H9 (cell line): ENCODE data around the gene WDR31. TPM values are rescaled to one million over a fixed set of nuclear protein-coding genes. Genes with fewer than 3 reads are reported as not detected.
A peak's percentile ranks its signal among the peaks of the same experiment; 100 is the strongest.

Source experiments
- DNase-seq: peaks from one replicate; pipeline ENCODE4 v3.0.0-alpha.2; 2017
- H2AFZ ChIP-seq: one replicate; pipeline ENCODE4 v1.6.1; 2013; ENCODE audit warnings: mild to moderate bottlenecking, low read length, control low read depth, moderate library complexity
- H2AK5ac ChIP-seq: 2 replicates; pipeline ENCODE4 v1.6.1; 2013; ENCODE audit warnings: low read length, control low read depth, mixed read lengths; ENCODE audit not compliant: insufficient read length
- H2BK120ac ChIP-seq: one replicate; pipeline ENCODE4 v1.6.1; 2013; ENCODE audit warnings: low read depth, mild to moderate bottlenecking, low read length, control low read depth, inconsistent platforms; ENCODE audit not compliant: poor library complexity, severe bottlenecking
- H2BK12ac ChIP-seq: 2 replicates; pipeline ENCODE4 v1.6.1; 2013; ENCODE audit warnings: low read length, control low read depth, mixed read lengths, low read depth; ENCODE audit not compliant: insufficient read length
- H2BK15ac ChIP-seq: 2 replicates; pipeline ENCODE4 v1.6.1; 2013; ENCODE audit warnings: low read depth, low read length, control low read depth
- H2BK20ac ChIP-seq: one replicate; pipeline ENCODE4 v1.6.1; 2013; ENCODE audit warnings: low read depth, mild to moderate bottlenecking, low read length, control low read depth, inconsistent platforms; ENCODE audit not compliant: poor library complexity, severe bottlenecking
- H2BK5ac ChIP-seq: 2 replicates; pipeline ENCODE4 v1.6.1; 2013; ENCODE audit warnings: low read length, control low read depth, mixed read lengths; ENCODE audit not compliant: insufficient read length
- H3K14ac ChIP-seq: 2 replicates; pipeline ENCODE4 v1.6.1; 2013; ENCODE audit warnings: low read length, control low read depth; ENCODE audit not compliant: insufficient read depth
- H3K18ac ChIP-seq: 2 replicates; pipeline ENCODE4 v1.6.1; 2013; ENCODE audit warnings: low read depth, mild to moderate bottlenecking, mixed read lengths, low read length, control low read depth; ENCODE audit not compliant: insufficient read length
- H3K23ac ChIP-seq: 2 replicates; pipeline ENCODE4 v1.6.1; 2013; ENCODE audit warnings: low read length, control low read depth, mixed read lengths, low read depth; ENCODE audit not compliant: insufficient read length
- H3K23me2 ChIP-seq: 2 replicates; pipeline ENCODE4 v1.6.1; 2013; ENCODE audit warnings: low read depth, mild to moderate bottlenecking, mixed read lengths, low read length, control low read depth; ENCODE audit not compliant: insufficient read length, poor library complexity, severe bottlenecking
- H3K27ac ChIP-seq: 2 replicates; pipeline ENCODE4 v1.5.1; 2013; ENCODE audit warnings: low read length, control low read depth, mixed read lengths, low read depth; ENCODE audit not compliant: insufficient read length
- H3K27me3 ChIP-seq: 2 replicates; pipeline ENCODE4 v1.6.1; 2013; ENCODE audit warnings: low read length, control low read depth, inconsistent platforms; ENCODE audit not compliant: insufficient read depth
- H3K4ac ChIP-seq: 2 replicates; pipeline ENCODE4 v1.6.1; 2013; ENCODE audit warnings: low read depth, mild to moderate bottlenecking, control low read depth, inconsistent platforms, low read length, moderate library complexity
- H3K4me1 ChIP-seq: 2 replicates; pipeline ENCODE4 v1.6.1; 2013; ENCODE audit warnings: low read length, control low read depth, inconsistent platforms; ENCODE audit not compliant: insufficient read depth
- H3K4me2 ChIP-seq: 2 replicates; pipeline ENCODE4 v1.6.1; 2013; ENCODE audit warnings: low read length, control low read depth, mixed read lengths; ENCODE audit not compliant: insufficient read length, insufficient read depth
- H3K56ac ChIP-seq: 2 replicates; pipeline ENCODE4 v1.6.1; 2013; ENCODE audit warnings: low read depth, mild to moderate bottlenecking, mixed read lengths, low read length, control low read depth; ENCODE audit not compliant: insufficient read length
- H3K79me1 ChIP-seq: 2 replicates; pipeline ENCODE4 v1.6.1; 2013; ENCODE audit warnings: low read depth, mild to moderate bottlenecking, moderate library complexity, low read length, control low read depth, inconsistent platforms; ENCODE audit not compliant: insufficient read depth, poor library complexity, severe bottlenecking
- H3K79me2 ChIP-seq: 2 replicates; pipeline ENCODE4 v1.6.1; 2013; ENCODE audit warnings: low read length, control low read depth, inconsistent platforms; ENCODE audit not compliant: insufficient read depth
- H3K9ac ChIP-seq: 2 replicates; pipeline ENCODE4 v1.6.1; 2013; ENCODE audit warnings: low read length, control low read depth, mixed read lengths; ENCODE audit not compliant: insufficient read length; ENCODE audit errors: extremely low read depth
- H3K9me3 ChIP-seq: one replicate; pipeline ENCODE4 v1.6.1; 2013; ENCODE audit warnings: low read depth, low read length, inconsistent platforms; ENCODE audit not compliant: control insufficient read depth
- H3T11ph ChIP-seq: one replicate; pipeline ENCODE4 v1.6.1; 2013; ENCODE audit warnings: mild to moderate bottlenecking, low read length, control low read depth, inconsistent platforms
- H4K20me1 ChIP-seq: one replicate; pipeline ENCODE4 v1.6.1; 2013; ENCODE audit not compliant: control insufficient read depth, insufficient read length, insufficient read depth
- H4K5ac ChIP-seq: 2 replicates; pipeline ENCODE4 v1.6.1; 2013; ENCODE audit warnings: low read depth, mild to moderate bottlenecking, mixed read lengths, low read length, control low read depth; ENCODE audit not compliant: insufficient read length
- H4K8ac ChIP-seq: replicated peaks from 2 replicates; pipeline ENCODE4 v1.6.1; 2013; ENCODE audit warnings: low read length, control low read depth, mixed read lengths, low read depth; ENCODE audit not compliant: insufficient read length
- H4K91ac ChIP-seq: 2 replicates; pipeline ENCODE4 v1.6.1; 2013; ENCODE audit warnings: low read depth, mild to moderate bottlenecking, moderate library complexity, mixed read lengths, low read length, control low read depth; ENCODE audit not compliant: insufficient read length
- H3K27ac Mint-ChIP-seq, 3 experiments: 2 replicates in 2 of 3; 3 replicates in 1 of 3; pipeline ENCODE4 v1.8.0; 2020 to 2021; ENCODE audit warnings: mixed read lengths in 3 of 3, mild to moderate bottlenecking in 1 of 3, moderate library complexity in 1 of 3
- H3K27me3 Mint-ChIP-seq: 2 replicates; pipeline ENCODE4 v1.8.0; 2021; ENCODE audit warnings: low read depth, mild to moderate bottlenecking, moderate library complexity, mixed read lengths
- H3K36me3 Mint-ChIP-seq, 3 experiments: 2 replicates in 2 of 3; 3 replicates in 1 of 3; pipeline ENCODE4 v1.8.0; 2020 to 2021; ENCODE audit warnings: low read depth in 3 of 3, mixed read lengths in 3 of 3; ENCODE audit not compliant: insufficient read depth in 1 of 3
- H3K4me1 Mint-ChIP-seq, 2 experiments: 2 replicates each; pipeline ENCODE4 v1.8.0; 2020; ENCODE audit warnings: mixed read lengths in 2 of 2
- H3K4me3 Mint-ChIP-seq, 2 experiments: 2 replicates in 1 of 2; 3 replicates in 1 of 2; pipeline ENCODE4 v1.8.0; 2020 to 2021; ENCODE audit warnings: mild to moderate bottlenecking in 2 of 2, mixed read lengths in 2 of 2, moderate library complexity in 1 of 2
- H3K9me3 Mint-ChIP-seq, 2 experiments: 2 replicates in 1 of 2; 3 replicates in 1 of 2; pipeline ENCODE4 v1.8.0; 2020; ENCODE audit warnings: mild to moderate bottlenecking in 2 of 2, mixed read lengths in 2 of 2, moderate library complexity in 1 of 2
- WGBS: extraction: QIAGEN DNeasy Blood & Tissue Kit; methylation state at CpG from one replicate; pipeline ENCODE4 v1.1.7; 2013; ENCODE audit warnings: missing lambda C conversion rate, low lambda C conversion rate, mixed read lengths; ENCODE audit not compliant: insufficient read length; ENCODE audit errors: extremely low coverage; 5-methylcytosine and 5-hydroxymethylcytosine counted together
- total RNA-seq: library from RNA; stranded (reverse); gene quantifications from 2 replicates; pipeline ENCODE4 v1.2.1, GENCODE V29; 2021
- TF ChIP-seq, protein P1 (sequence below): fragments of 200-600 bp; sonication (generic); conservative IDR thresholded peaks from 3 replicates; pipeline ENCODE4 v1.8.0; 2021; ENCODE audit warnings: antibody characterized with exemption, mild to moderate bottlenecking

Gene WDR31
- total RNA-seq, 1 experiment from 2014 or later: 0.72 TPM

GRCh38 chr9:113375057-113376023 lies 35.3 kb upstream of the WDR31 start:
- H3K18ac ChIP-seq: no peak overlapping the region
- no peaks in the 10 kb centered on the region for H3K9me3 ChIP-seq
- no peaks in the 10 kb centered on the region for H3K27me3 ChIP-seq
- no peak overlapping the region for H3K27ac ChIP-seq
- no peak overlapping the region for H4K8ac ChIP-seq
- Mint-ChIP-seq H3K9me3 (no peaks in the 10 kb centered on the region), H3K27me3 (no peaks in the 10 kb centered on the region), H3K27ac (no peak overlapping the region; a peak in 1 of 7 replicates), H3K4me3 (peak overlapping the region; percentile 88 to 96), H3K4me1 (peaks cover 6 to 23% of the 10 kb centered on the region in 2 experiments), H3K36me3 (peaks cover 0 to 20% (median 18%) of the 10 kb centered on the region in 3 experiments; a peak in 6 of 7 replicates)
- H4K5ac ChIP-seq: no peak overlapping the region
- H2BK20ac ChIP-seq: no peak overlapping the region
- H3K79me1 ChIP-seq: no peaks in the 10 kb centered on the region
- no peak overlapping the region for H3K23ac ChIP-seq
- no peak overlapping the region for H2AFZ ChIP-seq
- H3K79me2 ChIP-seq: no peaks in the 10 kb centered on the region
- no peak overlapping the region for H4K91ac ChIP-seq
- no peak overlapping the region for H2BK12ac ChIP-seq
- no peak overlapping the region for H3K14ac ChIP-seq
- no peak overlapping the region for H2BK120ac ChIP-seq
- H2BK5ac ChIP-seq: no peak overlapping the region
- no peak overlapping the region for H3K4ac ChIP-seq
- DNase-seq: no peak
- no peak overlapping the region for H3K56ac ChIP-seq
- no peak overlapping the region for H3T11ph ChIP-seq
- no peak overlapping the region for H2BK15ac ChIP-seq
- H3K4me2 ChIP-seq: peak overlapping the region; percentile 19
- WGBS: no CpG with 5 or more reads among the region's 6 CpGs
- H2AK5ac ChIP-seq: no peak overlapping the region
- no peaks in the 10 kb centered on the region for H3K4me1 ChIP-seq
- H4K20me1 ChIP-seq: no peaks in the 10 kb centered on the region
- no peak overlapping the region for H3K9ac ChIP-seq
- H3K23me2 ChIP-seq: peaks cover 6% of the 10 kb centered on the region
- TF ChIP-seq, protein P1, sequence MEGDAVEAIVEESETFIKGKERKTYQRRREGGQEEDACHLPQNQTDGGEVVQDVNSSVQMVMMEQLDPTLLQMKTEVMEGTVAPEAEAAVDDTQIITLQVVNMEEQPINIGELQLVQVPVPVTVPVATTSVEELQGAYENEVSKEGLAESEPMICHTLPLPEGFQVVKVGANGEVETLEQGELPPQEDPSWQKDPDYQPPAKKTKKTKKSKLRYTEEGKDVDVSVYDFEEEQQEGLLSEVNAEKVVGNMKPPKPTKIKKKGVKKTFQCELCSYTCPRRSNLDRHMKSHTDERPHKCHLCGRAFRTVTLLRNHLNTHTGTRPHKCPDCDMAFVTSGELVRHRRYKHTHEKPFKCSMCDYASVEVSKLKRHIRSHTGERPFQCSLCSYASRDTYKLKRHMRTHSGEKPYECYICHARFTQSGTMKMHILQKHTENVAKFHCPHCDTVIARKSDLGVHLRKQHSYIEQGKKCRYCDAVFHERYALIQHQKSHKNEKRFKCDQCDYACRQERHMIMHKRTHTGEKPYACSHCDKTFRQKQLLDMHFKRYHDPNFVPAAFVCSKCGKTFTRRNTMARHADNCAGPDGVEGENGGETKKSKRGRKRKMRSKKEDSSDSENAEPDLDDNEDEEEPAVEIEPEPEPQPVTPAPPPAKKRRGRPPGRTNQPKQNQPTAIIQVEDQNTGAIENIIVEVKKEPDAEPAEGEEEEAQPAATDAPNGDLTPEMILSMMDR: no peak
